Left ventricle myocardium inferior (tissue), 1 donor: ENCODE data around the gene CBX4. TPM values are rescaled to one million over a fixed set of nuclear protein-coding genes. Genes with fewer than 3 reads are reported as not detected.
"Not testable (repeated sequence)": the region's sequence is repeated elsewhere in the genome, so short reads cannot be mapped to it uniquely, and the experiment has no call there.

Experiments used
- DNase-seq: peaks from one replicate; pipeline ENCODE4 v3.0.0-alpha.2; 2020
- H3K27ac ChIP-seq: fragments of 200-600 bp; replicated peaks from 2 replicates; pipeline ENCODE4 v1.8.0; 2021
- H3K27me3 ChIP-seq: fragments of 200-600 bp; 2 replicates; pipeline ENCODE4 v1.8.0; 2021; ENCODE audit warnings: low read depth
- H3K36me3 ChIP-seq: fragments of 200-600 bp; 2 replicates; pipeline ENCODE4 v1.8.0; 2021
- H3K4me1 ChIP-seq: fragments of 200-600 bp; 2 replicates; pipeline ENCODE4 v1.8.0; 2021
- H3K4me3 ChIP-seq: fragments of 200-600 bp; 2 replicates; pipeline ENCODE4 v1.8.0; 2021; ENCODE audit warnings: mild to moderate bottlenecking, moderate library complexity
- H3K9me3 ChIP-seq: fragments of 200-600 bp; replicated peaks from 2 replicates; pipeline ENCODE4 v1.8.0; 2021
- CTCF ChIP-seq: fragments of 200-600 bp; IDR thresholded peaks from 2 replicates; pipeline ENCODE4 v1.8.0; 2021; ENCODE audit warnings: antibody characterized with exemption, mild to moderate bottlenecking, borderline replicate concordance
- intact Hi-C: fragments of 100-400 bp; cut with micrococcal nuclease; formaldehyde crosslinking; loops from one replicate; pipeline ENCODE4 v1.11.0; 2022
- total RNA-seq: library from RNA; stranded (reverse); fragmentation: NEBNext Ultra II Directional; extraction: Animal tissue kit (Norgen Biotek cat#: 25700); gene quantifications from one replicate; pipeline ENCODE4 v1.2.1, GENCODE V29; 2021
- donor health status: DM: no; HTN: yes; CAD: no; lungs with severe emphysema.

CBX4 gene
- total RNA-seq, 1 donor from 2014 or later, result 28.7 TPM

DNA sequence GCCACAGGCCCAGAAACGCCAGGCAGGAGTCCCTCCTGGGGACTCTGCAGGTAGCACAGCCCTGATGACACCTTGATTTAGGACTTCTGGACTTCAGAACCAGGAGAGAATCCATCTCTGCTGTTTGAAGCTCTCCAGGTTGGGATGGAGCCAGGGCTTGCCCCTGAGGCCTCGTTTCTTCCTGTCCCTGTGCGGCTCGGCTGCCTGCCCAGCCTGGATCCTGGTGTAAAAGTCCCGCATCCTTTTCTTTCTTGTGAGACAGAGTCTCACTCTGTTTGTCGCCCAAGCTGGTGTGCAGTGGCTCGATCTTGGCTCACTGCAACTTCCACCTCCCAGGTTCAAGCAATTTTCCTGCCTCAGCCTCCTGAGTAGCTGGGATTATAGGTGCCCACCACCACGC is 17.9 kb upstream of the CBX4 start:
- intact Hi-C loops, result no loop called here
- no peaks in the 10 kb centered on the region for H3K4me1 ChIP-seq
- no peak for DNase-seq
- no peak for TF ChIP-seq CTCF
- H3K36me3 ChIP-seq, result no peaks in the 10 kb centered on the region
- no peaks in the 10 kb centered on the region for H3K9me3 ChIP-seq
- H3K27ac ChIP-seq, result no peak overlapping the region
- no peak overlapping the region for H3K4me3 ChIP-seq
- peaks cover 63% of the 10 kb centered on the region for H3K27me3 ChIP-seq

DNA sequence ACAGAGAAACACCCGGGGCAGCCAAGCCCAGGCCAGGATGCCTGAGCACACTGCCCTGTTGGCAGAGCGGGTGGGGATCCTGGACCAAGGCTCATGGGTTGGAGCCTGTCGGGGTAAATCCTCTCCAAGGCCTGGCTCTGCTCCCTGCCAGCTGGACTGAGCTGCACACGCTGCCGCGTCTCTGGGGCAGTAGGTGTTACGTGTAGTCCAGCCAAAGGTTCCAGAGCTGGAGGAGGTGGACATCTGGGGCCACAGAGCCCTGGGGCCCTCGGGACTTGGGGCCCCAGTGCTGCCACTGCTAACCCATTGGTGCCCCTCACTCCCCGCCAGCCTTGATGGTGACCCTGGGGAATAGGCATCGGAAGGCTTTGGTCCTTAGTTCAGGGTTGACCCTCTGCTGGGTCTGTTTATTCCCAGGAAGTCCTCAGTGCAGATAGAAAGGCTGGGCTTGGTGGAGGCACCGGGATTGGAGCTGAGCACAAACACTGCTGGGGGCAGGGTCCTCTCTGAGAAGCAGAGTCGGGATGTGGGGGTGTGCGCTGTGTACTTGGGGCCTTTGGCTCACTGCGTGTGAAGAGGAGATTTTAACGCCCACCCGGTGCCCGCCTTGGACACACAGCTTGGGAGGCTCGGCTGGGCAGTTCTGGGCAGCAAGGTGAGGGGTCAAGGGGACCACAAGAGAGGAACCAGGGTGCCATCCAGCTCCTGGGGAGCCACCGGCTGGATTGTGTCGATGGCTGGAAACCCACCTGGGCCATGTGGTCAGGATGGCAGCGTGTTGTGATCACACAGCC is 16.3 kb upstream of the CBX4 start:
- no peak for TF ChIP-seq CTCF
- intact Hi-C loops, result no loop called here
- Histone ChIP-seq H3K27me3 (peaks cover 51% of the 10 kb centered on the region), H3K4me3 (no peak overlapping the region), H3K9me3 (no peaks in the 10 kb centered on the region), H3K36me3 (no peaks in the 10 kb centered on the region), H3K4me1 (no peaks in the 10 kb centered on the region), H3K27ac (no peak overlapping the region)
- no peak for DNase-seq

DNA sequence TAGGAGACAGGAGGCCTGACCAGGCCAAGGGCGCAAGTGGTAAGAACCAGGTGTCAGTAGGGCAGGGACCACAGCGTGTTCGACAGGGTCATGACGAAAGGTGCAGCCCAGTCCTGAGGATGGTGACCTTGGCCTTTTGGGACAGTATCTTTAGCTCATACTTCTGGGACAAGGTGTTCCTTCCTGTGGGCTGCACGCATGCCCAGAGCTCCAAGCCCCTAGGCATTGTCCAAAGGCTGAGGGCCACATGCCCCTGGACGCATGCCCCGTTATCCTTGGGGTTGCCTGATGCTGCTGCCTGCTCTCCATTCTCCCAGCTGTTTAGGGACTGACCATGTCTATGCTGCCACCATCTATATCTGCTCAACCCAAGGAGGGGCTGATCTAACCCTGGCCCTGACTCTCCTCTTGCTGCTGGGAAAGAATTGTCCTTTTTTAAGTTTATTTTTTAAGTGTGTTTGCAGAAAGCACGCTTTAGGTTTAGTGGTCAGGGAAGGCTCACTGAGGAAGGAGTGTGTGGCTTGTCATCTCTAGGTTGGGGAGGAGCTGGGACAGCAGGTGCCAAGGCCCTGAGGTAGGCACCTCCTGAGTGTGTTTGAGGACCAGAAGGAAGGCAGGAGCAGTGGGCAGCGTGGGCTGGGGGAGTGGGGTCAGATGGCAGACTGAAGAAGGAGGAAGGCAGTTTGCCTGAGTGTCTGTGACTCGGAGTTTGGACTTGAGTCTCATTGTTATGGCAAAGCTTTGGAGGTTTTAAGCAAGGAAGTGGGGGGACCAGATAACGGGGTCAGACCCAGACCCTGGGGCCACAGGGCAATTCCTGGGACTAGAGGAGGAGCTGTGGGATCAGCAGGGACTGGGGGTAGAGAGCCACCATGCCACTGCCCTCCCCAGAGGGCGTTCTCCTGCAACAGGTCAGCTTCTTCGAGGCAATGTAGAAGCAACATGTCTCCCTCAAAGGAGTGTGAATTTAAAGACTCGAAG is 15.1 kb upstream of the CBX4 start:
- TF ChIP-seq CTCF, result no peak
- no peaks in the 10 kb centered on the region for H3K4me1 ChIP-seq
- no peaks in the 10 kb centered on the region for H3K9me3 ChIP-seq
- H3K36me3 ChIP-seq, result no peaks in the 10 kb centered on the region
- no peak overlapping the region for H3K27ac ChIP-seq
- DNase-seq, result no peak
- intact Hi-C loops, result no loop called here
- H3K4me3 ChIP-seq, result no peak overlapping the region
- peaks cover 48% of the 10 kb centered on the region for H3K27me3 ChIP-seq

- H3K4me1 ChIP-seq, H3K9me3 ChIP-seq, H3K36me3 ChIP-seq, DNase-seq, H3K27ac ChIP-seq, intact Hi-C loops: not testable (repeated sequence)
- Histone ChIP-seq H3K4me3 (peak overlapping the region; percentile 40), H3K27me3 (peaks cover 44% of the 10 kb centered on the region)
These were observed 13.9 kb upstream of the CBX4 start for GRCh38 chr17:79853168-79853567.

- intact Hi-C loops, result no loop called here
- Histone ChIP-seq H3K9me3 (no peaks in the 10 kb centered on the region), H3K27ac (peak overlapping the region; percentile 42), H3K4me1 (no peaks in the 10 kb centered on the region), H3K27me3 (peaks cover 40% of the 10 kb centered on the region), H3K36me3 (no peaks in the 10 kb centered on the region), H3K4me3 (peak overlapping the region; percentile 40)
- no peak for TF ChIP-seq CTCF
- DNase-seq, result no peak
These were observed 13.5 kb upstream of the CBX4 start for GRCh38 chr17:79852748-79853147.

GRCh38 chr17:79851461-79851817 is 12.2 kb upstream of the CBX4 start:
- peaks cover 35% of the 10 kb centered on the region for H3K27me3 ChIP-seq
- no peak overlapping the region for H3K4me3 ChIP-seq
- no peak for DNase-seq
- H3K36me3 ChIP-seq, result no peaks in the 10 kb centered on the region
- no peaks in the 10 kb centered on the region for H3K4me1 ChIP-seq
- no peaks in the 10 kb centered on the region for H3K9me3 ChIP-seq
- no peak for TF ChIP-seq CTCF
- no peak overlapping the region for H3K27ac ChIP-seq
- intact Hi-C loops, result no loop called here
